ENCODE measurements around the gene SAMD4A. TPM values are rescaled to one million over a fixed set of nuclear protein-coding genes. Genes with fewer than 3 reads are reported as not detected.
"Not testable (repeated sequence)": the region's sequence is repeated elsewhere in the genome, so short reads cannot be mapped to it uniquely, and the experiment has no call there.

The SAMD4A gene
- total RNA-seq, 2 experiments from 2014 or later, result 3.6 to 3.9 TPM

GRCh38 chr14:54749727-54750126, 182.8 kb downstream of the SAMD4A start:
- H3K27ac Mint-ChIP-seq, result no peak overlapping the region
- no peaks in the 10 kb centered on the region for H3K36me3 Mint-ChIP-seq (ENCODE audit: low read depth)
- CTCF ChIA-PET, result no interaction called here
- H3K27me3 Mint-ChIP-seq (ENCODE audit: low read depth), result peaks cover 3% of the 10 kb centered on the region
- no peak for ATAC-seq
- no peak for DNase-seq
- no peak overlapping the region for H3K4me3 Mint-ChIP-seq
- POLR2A ChIA-PET, result no interaction called here
- H3K4me1 Mint-ChIP-seq (ENCODE audit: low read depth), result peaks cover 11% of the 10 kb centered on the region
- H3K9me3 Mint-ChIP-seq (ENCODE audit: insufficient read depth), result no peaks in the 10 kb centered on the region

DNA sequence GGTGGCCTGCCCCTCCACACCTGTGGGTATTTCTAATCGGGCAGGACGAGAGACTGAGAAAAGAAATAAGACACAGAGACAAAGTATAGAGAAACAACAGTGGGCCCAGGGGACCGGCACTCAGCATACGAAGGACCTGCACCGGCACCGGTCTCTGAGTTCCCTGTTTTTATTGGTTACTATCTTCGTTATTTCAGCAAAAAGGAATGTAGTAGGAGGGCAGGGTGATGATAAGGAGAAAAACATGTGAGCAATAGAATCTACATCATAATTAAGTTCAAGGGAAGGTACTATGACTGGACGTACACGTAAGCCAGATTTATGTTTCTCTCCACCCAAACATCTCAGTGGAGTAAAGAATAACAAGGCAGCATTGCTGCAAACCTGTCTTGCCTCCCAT, 185.7 kb downstream of the SAMD4A start:
- POLR2A ChIA-PET; H3K36me3 Mint-ChIP-seq (ENCODE audit: low read depth); ATAC-seq; H3K9me3 Mint-ChIP-seq (ENCODE audit: insufficient read depth); H3K27ac Mint-ChIP-seq; H3K4me3 Mint-ChIP-seq; DNase-seq; H3K27me3 Mint-ChIP-seq (ENCODE audit: low read depth): not testable (repeated sequence)
- peaks cover 19% of the 10 kb centered on the region for H3K4me1 Mint-ChIP-seq (ENCODE audit: low read depth)
- CTCF ChIA-PET, result interaction anchor here (1.0 kb wide), 1 partner anchor 21 kb away, joined by 3 read pairs; no protein-coding TSS in a partner anchor

DNA sequence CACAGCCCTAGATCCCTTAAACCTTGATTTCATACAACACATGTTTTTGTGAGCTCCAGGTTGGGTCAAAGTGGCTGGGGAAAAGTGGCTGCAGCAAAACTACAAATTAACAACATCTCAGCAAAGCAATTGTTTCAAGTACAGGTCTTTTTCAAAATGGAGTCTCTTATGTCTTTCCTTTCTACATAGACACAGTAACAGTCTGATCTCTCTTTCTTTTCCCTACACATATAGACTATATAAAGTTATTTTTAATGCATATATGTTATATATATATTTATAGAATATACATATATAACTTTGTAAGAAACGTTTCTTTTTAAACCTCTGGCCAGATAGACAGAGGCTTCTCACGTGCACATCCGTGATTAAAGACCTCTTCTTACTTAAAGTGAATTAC, 186.5 kb downstream of the SAMD4A start:
- H3K9me3 Mint-ChIP-seq (ENCODE audit: insufficient read depth); H3K4me3 Mint-ChIP-seq; DNase-seq; H3K27me3 Mint-ChIP-seq (ENCODE audit: low read depth); H3K27ac Mint-ChIP-seq; ATAC-seq; H3K36me3 Mint-ChIP-seq (ENCODE audit: low read depth); POLR2A ChIA-PET: not testable (repeated sequence)
- CTCF ChIA-PET, result interaction anchor here (2.1 kb wide), 1 partner anchor 190 kb away, joined by 6 read pairs; no protein-coding TSS in a partner anchor
- H3K4me1 Mint-ChIP-seq (ENCODE audit: low read depth), result peaks cover 26% of the 10 kb centered on the region

DNA sequence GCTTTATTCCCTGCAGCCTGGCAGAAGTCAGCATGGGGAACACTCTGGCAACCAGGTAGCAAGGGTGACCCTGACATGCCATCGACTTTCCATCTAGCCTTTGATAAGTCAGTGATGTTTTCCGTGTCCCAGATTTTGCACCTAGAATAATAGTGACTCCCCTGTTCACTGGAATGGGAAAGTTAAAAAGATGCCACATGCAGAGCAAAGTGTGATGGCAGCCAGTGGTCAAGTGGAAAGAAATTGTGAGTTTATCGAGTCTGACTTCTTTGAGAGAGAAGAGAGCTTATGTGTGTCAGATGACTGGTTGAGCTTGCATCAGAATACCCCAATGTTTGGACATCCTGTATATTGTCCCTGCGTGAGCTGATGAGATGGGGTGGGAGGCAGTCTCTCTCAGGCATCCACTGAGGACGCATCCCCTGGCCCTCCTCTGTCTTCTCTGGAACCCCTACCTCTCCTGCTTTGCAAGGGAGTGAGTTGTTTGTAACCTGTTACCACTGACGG, 187.2 kb downstream of the SAMD4A start:
- Mint-ChIP-seq H3K4me3 (no peak overlapping the region), H3K36me3 (ENCODE audit: low read depth) (no peaks in the 10 kb centered on the region), H3K27ac (no peak overlapping the region), H3K9me3 (ENCODE audit: insufficient read depth) (no peaks in the 10 kb centered on the region), H3K27me3 (ENCODE audit: low read depth) (peaks cover 3% of the 10 kb centered on the region), H3K4me1 (ENCODE audit: low read depth) (peaks cover 26% of the 10 kb centered on the region)
- DNase-seq (no peak), ATAC-seq (no peak)
- CTCF ChIA-PET, result interaction anchor here (1.0 to 2.1 kb wide), 2 partner anchors 11 to 190 kb away, joined by 3 to 6 read pairs; no protein-coding TSS in a partner anchor
- POLR2A ChIA-PET, result no interaction called here

GRCh38 chr14:54754623-54755386, 187.9 kb downstream of the SAMD4A start:
- H3K9me3 Mint-ChIP-seq (ENCODE audit: insufficient read depth), result no peaks in the 10 kb centered on the region
- ATAC-seq (no peak), DNase-seq (no peak)
- H3K4me3 Mint-ChIP-seq, result no peak overlapping the region
- H3K4me1 Mint-ChIP-seq (ENCODE audit: low read depth), result peaks cover 26% of the 10 kb centered on the region
- no peak overlapping the region for H3K27ac Mint-ChIP-seq
- ChIA-PET CTCF (interaction anchor here (1.0 to 2.1 kb wide), 2 partner anchors 12 to 191 kb away, joined by 3 to 6 read pairs; no protein-coding TSS in a partner anchor), POLR2A (no interaction called here)
- peaks cover 3% of the 10 kb centered on the region for H3K27me3 Mint-ChIP-seq (ENCODE audit: low read depth)
- H3K36me3 Mint-ChIP-seq (ENCODE audit: low read depth), result no peaks in the 10 kb centered on the region

GRCh38 chr14:54756656-54757392, 189.9 kb downstream of the SAMD4A start:
- H3K27ac Mint-ChIP-seq, result no peak overlapping the region
- POLR2A ChIA-PET, result interaction anchor here (0.6 to 0.8 kb wide), 2 partner anchors 14 to 16 kb away, joined by 3 read pairs; no protein-coding TSS in a partner anchor
- CTCF ChIA-PET, result interaction anchor here (0.6 to 2.2 kb wide), 9 partner anchors 11 to 193 kb away, joined by 3 to 14 read pairs (median 4); no protein-coding TSS in a partner anchor
- no peaks in the 10 kb centered on the region for H3K36me3 Mint-ChIP-seq (ENCODE audit: low read depth)
- peaks cover 26% of the 10 kb centered on the region for H3K4me1 Mint-ChIP-seq (ENCODE audit: low read depth)
- H3K4me3 Mint-ChIP-seq, result no peak overlapping the region
- H3K27me3 Mint-ChIP-seq (ENCODE audit: low read depth), result peaks cover 3% of the 10 kb centered on the region
- DNase-seq (no peak), ATAC-seq (peak; percentile 54)
- no peaks in the 10 kb centered on the region for H3K9me3 Mint-ChIP-seq (ENCODE audit: insufficient read depth)

- no peaks in the 10 kb centered on the region for H3K9me3 Mint-ChIP-seq (ENCODE audit: insufficient read depth)
- H3K27ac Mint-ChIP-seq, result no peak overlapping the region
- H3K4me3 Mint-ChIP-seq, result no peak overlapping the region
- H3K36me3 Mint-ChIP-seq (ENCODE audit: low read depth), result no peaks in the 10 kb centered on the region
- peaks cover 3% of the 10 kb centered on the region for H3K27me3 Mint-ChIP-seq (ENCODE audit: low read depth)
- CTCF ChIA-PET, result interaction anchor here (1.2 to 2.2 kb wide), 4 partner anchors 16 to 194 kb away, joined by 3 to 14 read pairs (median 4); no protein-coding TSS in a partner anchor
- no peak for ATAC-seq
- H3K4me1 Mint-ChIP-seq (ENCODE audit: low read depth), result peaks cover 32% of the 10 kb centered on the region
- POLR2A ChIA-PET, result no interaction called here
- DNase-seq, result no peak
These were observed 191.1 kb downstream of the SAMD4A start for GRCh38 chr14:54758041-54758440.

DNA sequence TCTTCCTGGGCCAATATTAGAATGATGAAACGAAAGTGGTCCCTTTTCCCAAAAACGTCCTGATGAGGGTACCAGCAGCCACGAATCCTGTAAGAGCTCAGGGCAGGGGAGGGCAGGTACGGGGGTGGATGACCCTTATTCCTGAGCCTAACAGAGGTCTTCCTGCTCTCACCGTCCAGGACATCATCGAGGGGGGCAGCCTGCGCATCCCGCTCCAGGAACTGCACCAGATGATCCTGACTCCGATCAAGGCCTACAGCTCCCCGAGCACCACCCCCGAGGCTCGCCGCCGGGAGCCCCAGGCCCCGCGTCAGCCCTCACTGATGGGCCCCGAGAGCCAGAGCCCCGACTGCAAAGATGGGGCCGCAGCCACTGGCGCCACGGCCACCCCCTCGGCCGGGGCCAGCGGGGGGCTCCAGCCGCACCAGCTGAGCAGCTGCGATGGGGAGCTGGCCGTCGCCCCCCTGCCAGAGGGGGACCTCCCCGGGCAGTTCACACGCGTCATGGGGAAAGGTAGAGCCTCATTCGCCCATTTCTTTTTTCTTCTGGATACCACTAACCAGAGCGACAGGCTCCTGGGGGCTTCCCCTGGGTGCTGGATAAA, 193.2 kb downstream of the SAMD4A start:
- Mint-ChIP-seq H3K4me1 (ENCODE audit: low read depth) (peaks cover 29% of the 10 kb centered on the region), H3K27ac (no peak overlapping the region), H3K36me3 (ENCODE audit: low read depth) (no peaks in the 10 kb centered on the region), H3K4me3 (no peak overlapping the region), H3K9me3 (ENCODE audit: insufficient read depth) (no peaks in the 10 kb centered on the region), H3K27me3 (ENCODE audit: low read depth) (peaks cover under 1% of the 10 kb centered on the region)
- POLR2A ChIA-PET, result no interaction called here
- DNase-seq (no peak), ATAC-seq (no peak)
- CTCF ChIA-PET, result interaction anchor here (0.8 to 1.8 kb wide), 3 partner anchors 12 to 195 kb away, joined by 3 to 9 read pairs (median 4); no protein-coding TSS in a partner anchor

DNA sequence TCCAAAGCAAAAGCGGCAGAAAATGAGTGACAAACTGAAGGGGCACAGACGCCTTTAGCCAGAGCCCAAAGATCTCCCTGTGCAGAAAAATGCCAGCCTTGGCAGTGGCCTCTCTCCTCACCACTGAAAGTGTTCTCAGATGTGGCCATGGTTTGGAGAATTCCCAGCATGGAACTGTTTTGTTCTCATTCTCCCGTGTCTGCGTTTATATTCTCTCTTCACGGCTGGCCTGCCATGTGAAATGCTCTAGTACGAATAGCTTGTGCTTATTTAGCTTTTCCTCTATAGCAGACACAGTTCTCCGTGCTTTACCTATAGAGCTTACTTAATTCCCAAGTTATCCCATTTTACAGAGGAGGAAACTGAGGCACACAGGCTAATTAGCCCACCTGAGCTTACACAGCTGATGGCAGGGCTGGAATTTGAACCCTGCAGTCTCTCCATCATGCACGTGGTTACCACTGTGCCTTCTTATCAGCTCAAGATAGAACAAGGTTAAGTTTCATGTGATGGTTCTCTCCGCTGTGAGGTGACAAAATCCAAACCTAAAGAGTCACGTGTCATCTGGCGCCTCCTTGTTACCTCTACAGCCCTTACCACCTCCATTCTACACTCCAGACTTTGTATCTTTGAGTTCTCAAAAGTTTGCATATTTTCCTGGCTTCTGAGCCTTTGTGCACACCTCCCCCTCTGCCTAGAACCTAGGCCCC, 194.1 kb downstream of the SAMD4A start:
- no peak for DNase-seq
- ChIA-PET POLR2A (no interaction called here), CTCF (interaction anchor here (0.8 to 1.4 kb wide), 2 partner anchors 13 to 196 kb away, joined by 3 to 4 read pairs; no protein-coding TSS in a partner anchor)
- Mint-ChIP-seq H3K4me3 (no peak overlapping the region), H3K9me3 (ENCODE audit: insufficient read depth) (no peaks in the 10 kb centered on the region), H3K36me3 (ENCODE audit: low read depth) (no peaks in the 10 kb centered on the region), H3K4me1 (ENCODE audit: low read depth) (peaks cover 30% of the 10 kb centered on the region), H3K27me3 (ENCODE audit: low read depth) (no peaks in the 10 kb centered on the region), H3K27ac (no peak overlapping the region)
- ATAC-seq, result no peak

DNA sequence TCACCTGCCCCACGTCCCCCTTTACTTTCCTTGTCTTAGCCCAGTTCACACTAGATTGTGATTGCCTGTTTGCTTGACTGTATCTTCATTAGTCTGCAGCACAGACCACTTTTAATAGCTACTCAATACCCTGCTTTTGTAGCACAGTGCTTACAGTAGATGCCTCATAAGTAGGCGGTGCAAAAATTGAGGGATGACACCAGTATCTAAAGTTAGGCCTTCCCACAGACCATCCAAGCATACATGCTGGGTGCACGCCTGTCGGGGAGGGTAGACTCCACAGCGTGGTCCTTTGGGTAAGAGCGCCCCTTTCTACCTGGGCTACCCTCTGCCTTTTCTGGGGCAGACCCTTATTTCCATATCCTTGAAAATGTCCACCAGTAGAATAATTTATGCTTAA, 194.9 kb downstream of the SAMD4A start:
- no peak for DNase-seq
- peaks cover 29% of the 10 kb centered on the region for H3K4me1 Mint-ChIP-seq (ENCODE audit: low read depth)
- H3K27ac Mint-ChIP-seq, result no peak overlapping the region
- no peak for ATAC-seq
- no peak overlapping the region for H3K4me3 Mint-ChIP-seq
- no peaks in the 10 kb centered on the region for H3K9me3 Mint-ChIP-seq (ENCODE audit: insufficient read depth)
- ChIA-PET CTCF (interaction anchor here (1.3 kb wide), 1 partner anchor 11 kb away, joined by 4 read pairs; no protein-coding TSS in a partner anchor), POLR2A (no interaction called here)
- no peaks in the 10 kb centered on the region for H3K27me3 Mint-ChIP-seq (ENCODE audit: low read depth)
- no peaks in the 10 kb centered on the region for H3K36me3 Mint-ChIP-seq (ENCODE audit: low read depth)

- no peak for ATAC-seq
- no peaks in the 10 kb centered on the region for H3K9me3 Mint-ChIP-seq (ENCODE audit: insufficient read depth)
- CTCF ChIA-PET, result interaction anchor here (1.3 kb wide), 1 partner anchor 11 kb away, joined by 4 read pairs; no protein-coding TSS in a partner anchor
These were observed 195.4 kb downstream of the SAMD4A start for GRCh38 chr14:54762296-54762695.

More at GRCh38 chr14:54762296-54762695, 195.4 kb downstream of the SAMD4A start:
- DNase-seq, result no peak
- peaks cover 27% of the 10 kb centered on the region for H3K4me1 Mint-ChIP-seq (ENCODE audit: low read depth)
- POLR2A ChIA-PET, result no interaction called here
- no peak overlapping the region for H3K27ac Mint-ChIP-seq
- H3K27me3 Mint-ChIP-seq (ENCODE audit: low read depth), result no peaks in the 10 kb centered on the region
- no peaks in the 10 kb centered on the region for H3K36me3 Mint-ChIP-seq (ENCODE audit: low read depth)
- H3K4me3 Mint-ChIP-seq, result no peak overlapping the region

Data from activated CD8-positive, alpha-beta T cell treated with anti-CD3 and anti-CD28 coated beads, Interleukin-2, amount 10 ng/mL, durations not matched to agents 7 days and 5 days (primary cell).